ENCODE data around the gene LACTBL1.

DNA sequence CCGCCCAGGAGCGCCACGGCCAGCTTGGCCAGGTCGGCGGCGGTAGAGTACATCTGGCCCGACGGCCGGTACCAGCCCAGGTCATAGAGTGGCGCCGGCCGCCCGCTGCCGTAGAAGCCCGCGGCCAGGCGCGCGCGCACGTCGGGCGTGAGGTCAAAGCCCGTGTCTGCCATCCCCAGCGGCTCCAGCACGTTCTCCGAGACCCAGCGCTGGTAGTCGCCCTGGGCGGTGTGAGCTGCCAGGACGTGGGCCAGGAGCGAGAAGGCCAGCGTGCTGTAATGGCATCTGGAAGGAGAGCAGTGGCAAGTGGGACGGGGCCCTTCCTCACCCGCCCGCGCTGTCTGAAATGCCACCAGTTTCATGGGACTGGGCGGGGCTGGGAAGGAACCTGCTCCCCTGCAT is 18.9 kb downstream of the LACTBL1 start:
- no peak for TF ChIP-seq RARB (CRISPR knock-in tag; IDR thresholded peaks at IDR 0.05)
- TF ChIP-seq ZFP30 (CRISPR knock-in tag; IDR thresholded peaks at IDR 0.05) = no peak
- TF ChIP-seq, protein P1, sequence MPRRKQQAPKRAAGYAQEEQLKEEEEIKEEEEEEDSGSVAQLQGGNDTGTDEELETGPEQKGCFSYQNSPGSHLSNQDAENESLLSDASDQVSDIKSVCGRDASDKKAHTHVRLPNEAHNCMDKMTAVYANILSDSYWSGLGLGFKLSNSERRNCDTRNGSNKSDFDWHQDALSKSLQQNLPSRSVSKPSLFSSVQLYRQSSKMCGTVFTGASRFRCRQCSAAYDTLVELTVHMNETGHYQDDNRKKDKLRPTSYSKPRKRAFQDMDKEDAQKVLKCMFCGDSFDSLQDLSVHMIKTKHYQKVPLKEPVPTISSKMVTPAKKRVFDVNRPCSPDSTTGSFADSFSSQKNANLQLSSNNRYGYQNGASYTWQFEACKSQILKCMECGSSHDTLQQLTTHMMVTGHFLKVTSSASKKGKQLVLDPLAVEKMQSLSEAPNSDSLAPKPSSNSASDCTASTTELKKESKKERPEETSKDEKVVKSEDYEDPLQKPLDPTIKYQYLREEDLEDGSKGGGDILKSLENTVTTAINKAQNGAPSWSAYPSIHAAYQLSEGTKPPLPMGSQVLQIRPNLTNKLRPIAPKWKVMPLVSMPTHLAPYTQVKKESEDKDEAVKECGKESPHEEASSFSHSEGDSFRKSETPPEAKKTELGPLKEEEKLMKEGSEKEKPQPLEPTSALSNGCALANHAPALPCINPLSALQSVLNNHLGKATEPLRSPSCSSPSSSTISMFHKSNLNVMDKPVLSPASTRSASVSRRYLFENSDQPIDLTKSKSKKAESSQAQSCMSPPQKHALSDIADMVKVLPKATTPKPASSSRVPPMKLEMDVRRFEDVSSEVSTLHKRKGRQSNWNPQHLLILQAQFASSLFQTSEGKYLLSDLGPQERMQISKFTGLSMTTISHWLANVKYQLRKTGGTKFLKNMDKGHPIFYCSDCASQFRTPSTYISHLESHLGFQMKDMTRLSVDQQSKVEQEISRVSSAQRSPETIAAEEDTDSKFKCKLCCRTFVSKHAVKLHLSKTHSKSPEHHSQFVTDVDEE (CRISPR knock-in tag; IDR thresholded peaks at IDR 0.05) = no peak
- TF ChIP-seq, protein P2, sequence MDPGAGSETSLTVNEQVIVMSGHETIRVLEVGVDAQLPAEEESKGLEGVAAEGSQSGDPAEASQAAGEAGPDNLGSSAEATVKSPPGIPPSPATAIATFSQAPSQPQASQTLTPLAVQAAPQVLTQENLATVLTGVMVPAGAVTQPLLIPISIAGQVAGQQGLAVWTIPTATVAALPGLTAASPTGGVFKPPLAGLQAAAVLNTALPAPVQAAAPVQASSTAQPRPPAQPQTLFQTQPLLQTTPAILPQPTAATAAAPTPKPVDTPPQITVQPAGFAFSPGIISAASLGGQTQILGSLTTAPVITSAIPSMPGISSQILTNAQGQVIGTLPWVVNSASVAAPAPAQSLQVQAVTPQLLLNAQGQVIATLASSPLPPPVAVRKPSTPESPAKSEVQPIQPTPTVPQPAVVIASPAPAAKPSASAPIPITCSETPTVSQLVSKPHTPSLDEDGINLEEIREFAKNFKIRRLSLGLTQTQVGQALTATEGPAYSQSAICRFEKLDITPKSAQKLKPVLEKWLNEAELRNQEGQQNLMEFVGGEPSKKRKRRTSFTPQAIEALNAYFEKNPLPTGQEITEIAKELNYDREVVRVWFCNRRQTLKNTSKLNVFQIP (CRISPR knock-in tag; IDR thresholded peaks at IDR 0.05; ENCODE audit: borderline replicate concordance, low read depth) = no peak
- TF ChIP-seq ZFP3 (CRISPR knock-in tag; IDR thresholded peaks at IDR 0.05) = no peak
- TF ChIP-seq OSR1 (CRISPR knock-in tag; IDR thresholded peaks at IDR 0.05) = no peak
- TF ChIP-seq CSDC2 (CRISPR knock-in tag; IDR thresholded peaks at IDR 0.05) = no peak
- TF ChIP-seq, protein P3, sequence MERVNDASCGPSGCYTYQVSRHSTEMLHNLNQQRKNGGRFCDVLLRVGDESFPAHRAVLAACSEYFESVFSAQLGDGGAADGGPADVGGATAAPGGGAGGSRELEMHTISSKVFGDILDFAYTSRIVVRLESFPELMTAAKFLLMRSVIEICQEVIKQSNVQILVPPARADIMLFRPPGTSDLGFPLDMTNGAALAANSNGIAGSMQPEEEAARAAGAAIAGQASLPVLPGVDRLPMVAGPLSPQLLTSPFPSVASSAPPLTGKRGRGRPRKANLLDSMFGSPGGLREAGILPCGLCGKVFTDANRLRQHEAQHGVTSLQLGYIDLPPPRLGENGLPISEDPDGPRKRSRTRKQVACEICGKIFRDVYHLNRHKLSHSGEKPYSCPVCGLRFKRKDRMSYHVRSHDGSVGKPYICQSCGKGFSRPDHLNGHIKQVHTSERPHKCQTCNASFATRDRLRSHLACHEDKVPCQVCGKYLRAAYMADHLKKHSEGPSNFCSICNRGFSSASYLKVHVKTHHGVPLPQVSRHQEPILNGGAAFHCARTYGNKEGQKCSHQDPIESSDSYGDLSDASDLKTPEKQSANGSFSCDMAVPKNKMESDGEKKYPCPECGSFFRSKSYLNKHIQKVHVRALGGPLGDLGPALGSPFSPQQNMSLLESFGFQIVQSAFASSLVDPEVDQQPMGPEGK (CRISPR knock-in tag; IDR thresholded peaks at IDR 0.05; ENCODE audit: borderline replicate concordance) = no peak
- TF ChIP-seq, protein P4, sequence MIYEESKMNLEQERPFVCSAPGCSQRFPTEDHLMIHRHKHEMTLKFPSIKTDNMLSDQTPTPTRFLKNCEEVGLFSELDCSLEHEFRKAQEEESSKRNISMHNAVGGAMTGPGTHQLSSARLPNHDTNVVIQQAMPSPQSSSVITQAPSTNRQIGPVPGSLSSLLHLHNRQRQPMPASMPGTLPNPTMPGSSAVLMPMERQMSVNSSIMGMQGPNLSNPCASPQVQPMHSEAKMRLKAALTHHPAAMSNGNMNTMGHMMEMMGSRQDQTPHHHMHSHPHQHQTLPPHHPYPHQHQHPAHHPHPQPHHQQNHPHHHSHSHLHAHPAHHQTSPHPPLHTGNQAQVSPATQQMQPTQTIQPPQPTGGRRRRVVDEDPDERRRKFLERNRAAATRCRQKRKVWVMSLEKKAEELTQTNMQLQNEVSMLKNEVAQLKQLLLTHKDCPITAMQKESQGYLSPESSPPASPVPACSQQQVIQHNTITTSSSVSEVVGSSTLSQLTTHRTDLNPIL (CRISPR knock-in tag; IDR thresholded peaks at IDR 0.05; ENCODE audit: low read depth) = no peak
- no peak for TF ChIP-seq SNAI2 (CRISPR knock-in tag; IDR thresholded peaks at IDR 0.05)
- no peak for TF ChIP-seq TOX (CRISPR knock-in tag; IDR thresholded peaks at IDR 0.05; ENCODE audit: borderline replicate concordance)
- no peak for TF ChIP-seq ESRRG (CRISPR knock-in tag; IDR thresholded peaks at IDR 0.05)
- TF ChIP-seq PPARA (CRISPR knock-in tag; IDR thresholded peaks at IDR 0.05; ENCODE audit: borderline replicate concordance) = no peak
- TF ChIP-seq ISL1 (CRISPR knock-in tag; IDR thresholded peaks at IDR 0.05) = no peak

Data from SK-N-SH treated with all-trans-retinoic acid at 6 μM for 48 hours (cell line).